ENCODE results near the gene MAP4K2. TPM values are rescaled to one million over a fixed set of nuclear protein-coding genes. Genes with fewer than 3 reads are reported as not detected.
A peak's percentile ranks its signal among the peaks of the same experiment; 100 is the strongest.

Gene MAP4K2
- polyA plus RNA-seq, 1 experiment: 22.4 TPM

GRCh38 chr11:64844330-64845128 is 41.5 kb upstream of the MAP4K2 start, which contains the start of gene CDC42BPG:
Gene CDC42BPG, minus strand, starts transcription at chr11:64844653. Its CDS starts 84 bp downstream, at chr11:64844569.
- Histone ChIP-seq H3K36me3 (ENCODE audit: control insufficient read depth, insufficient read depth, low read length) (no peaks in the 10 kb centered on the region), H3K27me3 (ENCODE audit: control insufficient read depth, insufficient read depth, low read length) (no peaks in the 10 kb centered on the region), H3K4me3 (ENCODE audit: low read depth, low read length) (peak within 1 kb of the TSS; percentile 31)
- DNase-seq (ENCODE audit: low read depth): no peak
- ChIA-PET POLR2A (no interaction called here), CTCF (interaction anchor here (0.8 to 29.2 kb wide), 14 partner anchors 8 to 598 kb away, joined by 3 to 797 read pairs (median 6); partner anchors contain the start of genes ARL2, BATF2, EHD1 and PPP1R14B)
- peak; percentile 64 for TF ChIP-seq CTCF (IDR thresholded peaks at IDR 0.05; ENCODE audit: insufficient read depth, low read depth, low read length)

- H3K4me3 ChIP-seq (ENCODE audit: low read depth, low read length): no peak overlapping the region
- CTCF ChIA-PET: interaction anchor here (0.6 to 29.2 kb wide), 16 partner anchors 7 to 597 kb away, joined by 3 to 797 read pairs (median 4); partner anchors contain the start of genes ARL2, BATF2, EHD1 and PPP1R14B
- no peaks in the 10 kb centered on the region for H3K27me3 ChIP-seq (ENCODE audit: control insufficient read depth, insufficient read depth, low read length)
- no peak for TF ChIP-seq CTCF (IDR thresholded peaks at IDR 0.05; ENCODE audit: insufficient read depth, low read depth, low read length)
- no peaks in the 10 kb centered on the region for H3K36me3 ChIP-seq (ENCODE audit: control insufficient read depth, insufficient read depth, low read length)
- no peak for DNase-seq (ENCODE audit: low read depth)
- POLR2A ChIA-PET: no interaction called here
Measured at GRCh38 chr11:64843686-64844329, 40.8 kb upstream of the MAP4K2 start.

GRCh38 chr11:64842851-64843685 is 40.1 kb upstream of the MAP4K2 start:
- CTCF ChIA-PET: interaction anchor here (0.6 to 29.2 kb wide), 9 partner anchors 7 to 270 kb away, joined by 3 to 797 read pairs (median 6); partner anchors contain the start of gene EHD1
- Histone ChIP-seq H3K36me3 (ENCODE audit: control insufficient read depth, insufficient read depth, low read length) (no peaks in the 10 kb centered on the region), H3K4me3 (ENCODE audit: low read depth, low read length) (no peak overlapping the region), H3K27me3 (ENCODE audit: control insufficient read depth, insufficient read depth, low read length) (no peaks in the 10 kb centered on the region)
- no peak for DNase-seq (ENCODE audit: low read depth)
- TF ChIP-seq CTCF (IDR thresholded peaks at IDR 0.05; ENCODE audit: insufficient read depth, low read depth, low read length): no peak
- POLR2A ChIA-PET: no interaction called here

- POLR2A ChIA-PET: no interaction called here
- Histone ChIP-seq H3K4me3 (ENCODE audit: low read depth, low read length) (no peak overlapping the region), H3K36me3 (ENCODE audit: control insufficient read depth, insufficient read depth, low read length) (no peaks in the 10 kb centered on the region), H3K27me3 (ENCODE audit: control insufficient read depth, insufficient read depth, low read length) (no peaks in the 10 kb centered on the region)
- CTCF ChIA-PET: interaction anchor here (1.2 to 29.2 kb wide), 4 partner anchors 11 to 276 kb away, joined by 3 to 797 read pairs (median 4); partner anchors contain the start of gene EHD1
- DNase-seq (ENCODE audit: low read depth): no peak
- TF ChIP-seq CTCF (IDR thresholded peaks at IDR 0.05; ENCODE audit: insufficient read depth, low read depth, low read length): no peak
Measured at GRCh38 chr11:64842366-64842759, 39.3 kb upstream of the MAP4K2 start.

All from BJ (cell line).